CD4-positive, alpha-beta memory T cell (primary cell): Measurements from ENCODE around the gene STXBP6. TPM values are rescaled to one million over a fixed set of nuclear protein-coding genes. Genes with fewer than 3 reads are reported as not detected.
A peak's percentile ranks its signal among the peaks of the same experiment; 100 is the strongest.

Source experiments
- CTCF ChIA-PET: fragments of 350-600 bp; sonication (Branson Sonifier 250); formaldehyde crosslinking; loops from one replicate; lab custom pipeline; 2021; ENCODE audit warnings: inconsistent platforms; ENCODE audit not compliant: partially characterized antibody; lab: Charles Lee
- POLR2A ChIA-PET: fragments of 350-600 bp; sonication (Branson Sonifier 250); formaldehyde crosslinking; loops from one replicate; lab custom pipeline; 2021; ENCODE audit not compliant: partially characterized antibody; lab: Charles Lee
- DNase-seq, 5 donors: peaks; one replicate each; pipeline versions ENCODE4 v3.0.0 to v3.0.0-alpha.2; 2020 to 2022; ENCODE audit warnings: mixed read lengths in 1 of 5
- H3K27ac ChIP-seq: one replicate; pipeline ENCODE4 v1.7.0; 2013; ENCODE audit warnings: low read depth, low read length
- H3K27me3 ChIP-seq: 2 replicates; pipeline ENCODE4 v1.7.0; 2013; ENCODE audit warnings: mild to moderate bottlenecking, low read length, moderate library complexity; ENCODE audit not compliant: insufficient read depth
- H3K36me3 ChIP-seq: 2 replicates; pipeline ENCODE4 v1.7.0; 2013; ENCODE audit warnings: mild to moderate bottlenecking, low read length, moderate library complexity; ENCODE audit not compliant: insufficient read depth
- H3K4me1 ChIP-seq: 2 replicates; pipeline ENCODE4 v1.7.0; 2013; ENCODE audit warnings: mild to moderate bottlenecking, low read length, moderate library complexity; ENCODE audit not compliant: insufficient read depth
- H3K4me3 ChIP-seq, 2 donors: one replicate each; pipeline ENCODE4 v1.7.0; 2013; ENCODE audit warnings: low read length in 2 of 2, mild to moderate bottlenecking in 1 of 2
- H3K9me3 ChIP-seq, 2 donors: one replicate each; pipeline ENCODE4 v1.7.0; 2013; ENCODE audit warnings: low read length in 2 of 2, control low read depth in 1 of 2; ENCODE audit not compliant: control insufficient read depth in 1 of 2
- H3K27ac Mint-ChIP-seq, 7 donors: one replicate each; pipeline ENCODE4 v1.8.0; 2020 to 2021; ENCODE audit warnings: mixed read lengths in 7 of 7, mild to moderate bottlenecking in 6 of 7, inconsistent platforms in 3 of 7, moderate library complexity in 3 of 7
- H3K27me3 Mint-ChIP-seq, 2 donors: one replicate each; pipeline ENCODE4 v1.8.0; 2020 to 2021; ENCODE audit warnings: mixed read lengths in 2 of 2
- H3K36me3 Mint-ChIP-seq, 2 donors: one replicate each; pipeline ENCODE4 v1.8.0; 2020 to 2021; ENCODE audit warnings: mixed read lengths in 2 of 2, inconsistent platforms in 1 of 2, mild to moderate bottlenecking in 1 of 2
- H3K4me1 Mint-ChIP-seq, 4 donors: one replicate each; pipeline ENCODE4 v1.8.0; 2020 to 2021; ENCODE audit warnings: mixed read lengths in 4 of 4, mild to moderate bottlenecking in 1 of 4
- H3K4me3 Mint-ChIP-seq, 8 donors: one replicate each; pipeline ENCODE4 v1.8.0; 2020 to 2021; ENCODE audit warnings: mixed read lengths in 8 of 8, mild to moderate bottlenecking in 7 of 8, moderate library complexity in 6 of 8, inconsistent platforms in 3 of 8
- H3K9me3 Mint-ChIP-seq, 8 donors: one replicate each; pipeline ENCODE4 v1.8.0; 2020 to 2021; ENCODE audit warnings: mixed read lengths in 8 of 8, mild to moderate bottlenecking in 5 of 8, inconsistent platforms in 3 of 8, moderate library complexity in 1 of 8
- intact Hi-C: fragments of 100-400 bp; cut with micrococcal nuclease; formaldehyde crosslinking; loops from one replicate; pipeline ENCODE4 v1.15.1; 2023
- polyA plus RNA-seq, 2 donors: library from polyadenylated mRNA; unstranded; fragments of 300-500 nt; fragmentation: Illumina TruSeq; gene quantifications; one replicate each; pipeline ENCODE4 v1.2.3, GENCODE V29; 2021
- total RNA-seq, 2 experiments: library from RNA; stranded (reverse); gene quantifications; one replicate each; pipeline ENCODE4 v1.2.3, GENCODE V29; 2021

The STXBP6 gene
- total RNA-seq (not detected), polyA plus RNA-seq (not detected)

- Mint-ChIP-seq H3K4me3 (peak within 1 kb of the TSS; percentile 30 to 82 (median 60)), H3K9me3 (peaks cover 0 to 3% (median 0%) of the 10 kb centered on the region in 8 donors), H3K27me3 (peaks cover 42 to 44% of the 10 kb centered on the region in 2 donors), H3K36me3 (no peaks in the 10 kb centered on the region), H3K27ac (no peak within 1 kb of the TSS), H3K4me1 (peaks cover 6 to 17% (median 11%) of the 10 kb centered on the region in 4 donors)
- intact Hi-C loops: no loop called here
- Histone ChIP-seq H3K4me1 (no peaks in the 10 kb centered on the region), H3K4me3 (no peak within 1 kb of the TSS), H3K9me3 (no peaks in the 10 kb centered on the region), H3K27ac (no peak within 1 kb of the TSS), H3K36me3 (no peaks in the 10 kb centered on the region), H3K27me3 (peaks cover 21% of the 10 kb centered on the region)
- POLR2A ChIA-PET: no interaction called here
- CTCF ChIA-PET: no interaction called here
- no peak for DNase-seq
These were observed at the start of gene STXBP6 for GRCh38 chr14:25049568-25050268. Gene STXBP6 (minus strand): TSS chr14:25050147. CDS start chr14:24974818, 75,329 bp downstream.

DNA sequence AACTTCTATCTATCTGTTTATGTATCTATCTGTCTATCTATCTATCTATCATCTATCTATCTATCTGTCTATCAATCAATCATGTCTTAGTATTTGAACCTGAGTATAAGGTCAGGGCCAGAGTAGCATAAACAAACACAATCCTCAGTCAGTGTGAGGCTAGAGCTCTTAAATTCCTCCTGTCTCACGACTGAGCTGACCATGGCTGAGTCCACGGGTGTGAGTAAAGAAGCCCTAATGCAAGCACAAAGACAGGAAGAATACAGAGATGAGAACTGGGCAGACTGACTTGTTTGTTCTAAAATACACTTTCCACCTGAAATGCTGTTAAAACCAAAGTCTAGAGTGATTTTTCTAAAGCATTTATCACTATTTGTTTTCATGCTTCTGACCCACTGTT is 47.2 kb upstream of the STXBP6 start:
- H3K27ac Mint-ChIP-seq: no peak overlapping the region
- no peaks in the 10 kb centered on the region for H3K27me3 ChIP-seq

DNA sequence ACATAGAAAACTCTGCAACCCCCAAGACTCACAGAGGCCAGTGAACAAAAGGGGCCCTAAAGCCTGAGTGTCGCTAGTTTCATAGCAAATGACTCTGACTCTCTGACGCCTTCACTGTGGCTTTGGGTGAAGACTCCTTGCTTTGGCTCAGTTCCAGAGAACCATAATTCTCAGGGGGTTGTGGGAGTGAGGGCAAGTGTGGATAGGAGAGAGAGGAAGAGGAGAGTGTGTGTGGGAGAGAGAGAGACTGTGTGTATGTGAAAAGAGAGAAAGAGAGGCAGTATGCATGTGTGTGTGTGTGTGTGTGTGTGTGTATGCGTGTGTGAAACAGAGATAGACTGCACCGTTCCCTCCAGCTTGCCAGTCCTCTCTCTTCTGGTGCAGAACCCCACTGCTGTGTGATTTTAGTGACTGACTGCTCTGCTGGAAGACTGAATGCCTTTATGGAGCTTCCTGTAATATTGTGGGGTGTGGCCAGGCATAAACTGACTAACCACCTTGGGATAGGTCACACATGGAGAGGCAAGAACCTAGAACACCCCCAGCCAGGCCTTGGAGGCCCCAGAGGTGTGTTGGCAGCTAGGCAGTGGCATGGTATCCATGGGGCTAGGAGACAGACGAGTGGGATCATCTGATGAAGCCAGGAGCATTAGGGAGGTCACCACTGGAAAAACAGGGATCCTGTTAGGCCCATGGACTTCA is 45.9 kb upstream of the STXBP6 start:
- ChIA-PET CTCF (interaction anchor here (1.5 kb wide), 1 partner anchor 9 kb away, joined by 3 read pairs; no protein-coding TSS in a partner anchor), POLR2A (no interaction called here)
- Mint-ChIP-seq H3K4me1 (no peaks in the 10 kb centered on the region), H3K27ac (no peak overlapping the region), H3K9me3 (no peaks in the 10 kb centered on the region), H3K27me3 (peaks cover 14 to 16% of the 10 kb centered on the region in 2 donors), H3K4me3 (no peak overlapping the region), H3K36me3 (no peaks in the 10 kb centered on the region)
- H3K27me3 ChIP-seq: no peaks in the 10 kb centered on the region
- no peaks in the 10 kb centered on the region for H3K4me1 ChIP-seq
- no peak overlapping the region for H3K4me3 ChIP-seq
- no peaks in the 10 kb centered on the region for H3K9me3 ChIP-seq
- no peak overlapping the region for H3K27ac ChIP-seq
- no peaks in the 10 kb centered on the region for H3K36me3 ChIP-seq
- no peak for DNase-seq
- intact Hi-C loops: no loop called here

More for the DNA sequence above, 47.2 kb upstream of the STXBP6 start:
- peaks cover 13 to 15% of the 10 kb centered on the region in 2 donors for H3K27me3 Mint-ChIP-seq
- H3K36me3 ChIP-seq: no peaks in the 10 kb centered on the region
- H3K4me1 Mint-ChIP-seq: no peaks in the 10 kb centered on the region
- no peak overlapping the region for H3K4me3 ChIP-seq
- DNase-seq: no peak
- H3K36me3 Mint-ChIP-seq: no peaks in the 10 kb centered on the region
- ChIA-PET CTCF (no interaction called here), POLR2A (no interaction called here)
- H3K27ac ChIP-seq: no peak overlapping the region
- H3K4me1 ChIP-seq: no peaks in the 10 kb centered on the region
- no peaks in the 10 kb centered on the region for H3K9me3 Mint-ChIP-seq
- no peaks in the 10 kb centered on the region for H3K9me3 ChIP-seq
- intact Hi-C loops: no loop called here
- H3K4me3 Mint-ChIP-seq: no peak overlapping the region

GRCh38 chr14:25094171-25094907 is 44.4 kb upstream of the STXBP6 start:
- DNase-seq: no peak
- ChIA-PET POLR2A (no interaction called here), CTCF (no interaction called here)
- Histone ChIP-seq H3K4me3 (no peak overlapping the region), H3K27ac (no peak overlapping the region), H3K27me3 (no peaks in the 10 kb centered on the region), H3K4me1 (no peaks in the 10 kb centered on the region), H3K36me3 (no peaks in the 10 kb centered on the region), H3K9me3 (no peaks in the 10 kb centered on the region)
- Mint-ChIP-seq H3K36me3 (no peaks in the 10 kb centered on the region), H3K4me3 (no peak overlapping the region), H3K9me3 (no peaks in the 10 kb centered on the region), H3K27me3 (peaks cover 16 to 24% of the 10 kb centered on the region in 2 donors), H3K27ac (no peak overlapping the region), H3K4me1 (no peaks in the 10 kb centered on the region)
- intact Hi-C loops: no loop called here

GRCh38 chr14:25092258-25092740 is 42.4 kb upstream of the STXBP6 start:
- H3K27me3 Mint-ChIP-seq: peaks cover 19 to 26% of the 10 kb centered on the region in 2 donors
- H3K4me1 Mint-ChIP-seq: no peaks in the 10 kb centered on the region
- CTCF ChIA-PET: no interaction called here
- no peaks in the 10 kb centered on the region for H3K27me3 ChIP-seq
- H3K4me3 ChIP-seq: no peak overlapping the region
- no peaks in the 10 kb centered on the region for H3K36me3 Mint-ChIP-seq
- no peak for DNase-seq
- intact Hi-C loops: no loop called here
- H3K36me3 ChIP-seq: no peaks in the 10 kb centered on the region
- no peaks in the 10 kb centered on the region for H3K9me3 Mint-ChIP-seq
- H3K27ac ChIP-seq: no peak overlapping the region
- H3K9me3 ChIP-seq: no peaks in the 10 kb centered on the region
- no peaks in the 10 kb centered on the region for H3K4me1 ChIP-seq
- POLR2A ChIA-PET: no interaction called here
- H3K27ac Mint-ChIP-seq: no peak overlapping the region
- no peak overlapping the region for H3K4me3 Mint-ChIP-seq

- no peak overlapping the region for H3K4me3 Mint-ChIP-seq
- ChIA-PET POLR2A (no interaction called here), CTCF (no interaction called here)
- no peaks in the 10 kb centered on the region for H3K36me3 ChIP-seq
- no peaks in the 10 kb centered on the region for H3K9me3 ChIP-seq
- H3K4me3 ChIP-seq: no peak overlapping the region
- no peaks in the 10 kb centered on the region for H3K4me1 ChIP-seq
- no peaks in the 10 kb centered on the region for H3K36me3 Mint-ChIP-seq
- no peak overlapping the region for H3K27ac Mint-ChIP-seq
- peaks cover 20 to 28% of the 10 kb centered on the region in 2 donors for H3K27me3 Mint-ChIP-seq
- intact Hi-C loops: no loop called here
- H3K9me3 Mint-ChIP-seq: no peaks in the 10 kb centered on the region
- no peak overlapping the region for H3K27ac ChIP-seq
- DNase-seq: no peak
- H3K27me3 ChIP-seq: no peaks in the 10 kb centered on the region
- no peaks in the 10 kb centered on the region for H3K4me1 Mint-ChIP-seq
These were observed 40.9 kb upstream of the STXBP6 start for GRCh38 chr14:25090716-25091454.
